NCI-H128 (cell line): ENCODE results near the gene RPTN.
"Not testable (repeated sequence)": the region's sequence is repeated elsewhere in the genome, so short reads cannot be mapped to it uniquely, and the experiment has no call there.

Experiments used
- DNase-seq: peaks from one replicate; lab custom pipeline; 2025; ENCODE audit not compliant: unreplicated experiment; lab: John Stamatoyannopoulos, UW

The RPTN gene

GRCh38 chr1:152166966-152167365 is 7.9 kb upstream of the RPTN start:
- DNase-seq = no peak

- no peak for DNase-seq
These were observed 6.5 kb upstream of the RPTN start for GRCh38 chr1:152165286-152166077.

GRCh38 chr1:152164517-152165136 is 5.6 kb upstream of the RPTN start:
- DNase-seq = no peak

- DNase-seq = no peak
These were observed 3.9 kb upstream of the RPTN start for GRCh38 chr1:152162792-152163463.

GRCh38 chr1:152160576-152160975 is 1.5 kb upstream of the RPTN start:
- DNase-seq = no peak

GRCh38 chr1:152153996-152154395 is 5.0 kb downstream of the RPTN start:
- no peak for DNase-seq

- DNase-seq = no peak
These were observed 7.4 kb downstream of the RPTN start for GRCh38 chr1:152151646-152152045.

- DNase-seq = no peak
These were observed 10.0 kb downstream of the RPTN start for GRCh38 chr1:152148981-152149380.

GRCh38 chr1:152148051-152148450 is 11.0 kb downstream of the RPTN start:
- DNase-seq = no peak

GRCh38 chr1:152145769-152146168 is 13.3 kb downstream of the RPTN start:
- DNase-seq = no peak

- DNase-seq = not testable (repeated sequence)
These were observed 14.3 kb downstream of the RPTN start for GRCh38 chr1:152144674-152145183.

- DNase-seq = no peak
These were observed 15.7 kb downstream of the RPTN start for GRCh38 chr1:152143150-152143887.

- no peak for DNase-seq
These were observed 16.9 kb downstream of the RPTN start for GRCh38 chr1:152141971-152142584.

GRCh38 chr1:152137215-152137614 is 21.8 kb downstream of the RPTN start:
- no peak for DNase-seq

GRCh38 chr1:152130186-152130585 is 28.8 kb downstream of the RPTN start:
- no peak for DNase-seq

GRCh38 chr1:152127673-152128072 is 31.4 kb downstream of the RPTN start:
- DNase-seq = no peak

GRCh38 chr1:152125834-152126443 is 33.1 kb downstream of the RPTN start:
- DNase-seq = no peak

- DNase-seq = no peak
These were observed 40.1 kb downstream of the RPTN start for GRCh38 chr1:152118915-152119314.

GRCh38 chr1:152115344-152115743 is 43.7 kb downstream of the RPTN start, which contains the start of gene TCHH:
TSS of gene TCHH (minus strand) at chr1:152115444. CDS start at chr1:152114080, 1,364 bp downstream.
- DNase-seq = no peak

- no peak for DNase-seq
These were observed 46.1 kb downstream of the RPTN start for GRCh38 chr1:152112885-152113432.
